Neural progenitor cell (in vitro differentiated cells): ENCODE measurements around the gene GRID1. TPM values are rescaled to one million over a fixed set of nuclear protein-coding genes. Genes with fewer than 3 reads are reported as not detected.

ENCODE experiments used
- DNase-seq: peaks from one replicate; pipeline ENCODE4 v3.0.0-alpha.2; 2016; ENCODE audit warnings: low spot score
- H2AFZ ChIP-seq: fragments of 200-600 bp; sonication (generic); replicated peaks from 2 replicates; pipeline ENCODE4 v1.6.1; 2016; ENCODE audit warnings: antibody characterized with exemption
- H3F3A ChIP-seq: fragments of 200-600 bp; sonication (generic); 2 replicates; pipeline ENCODE4 v1.6.1; 2016; ENCODE audit warnings: antibody characterized with exemption, low read depth
- H3K27ac ChIP-seq: fragments of 200-600 bp; sonication (generic); 2 replicates; pipeline ENCODE4 v1.5.1; 2016; ENCODE audit warnings: mild to moderate bottlenecking
- H3K27me3 ChIP-seq: fragments of 200-600 bp; sonication (generic); 2 replicates; pipeline ENCODE4 v1.6.1; 2016; ENCODE audit warnings: mild to moderate bottlenecking, moderate library complexity
- H3K36me3 ChIP-seq: fragments of 200-600 bp; sonication (generic); 2 replicates; pipeline ENCODE4 v1.5.1; 2016
- H3K4me1 ChIP-seq: fragments of 200-600 bp; sonication (generic); 2 replicates; pipeline ENCODE4 v1.6.1; 2016; ENCODE audit warnings: mixed run types
- H3K4me2 ChIP-seq: fragments of 200-600 bp; sonication (generic); 2 replicates; pipeline ENCODE4 v1.6.1; 2016
- H3K4me3 ChIP-seq: fragments of 200-600 bp; sonication (generic); 2 replicates; pipeline ENCODE4 v1.5.1; 2016
- H3K79me2 ChIP-seq: fragments of 200-600 bp; sonication (generic); 2 replicates; pipeline ENCODE4 v1.6.1; 2016; ENCODE audit warnings: low read depth
- H3K9ac ChIP-seq: fragments of 200-600 bp; sonication (generic); 2 replicates; pipeline ENCODE4 v1.6.1; 2016
- H3K9me3 ChIP-seq: fragments of 200-600 bp; sonication (generic); 2 replicates; pipeline ENCODE4 v1.5.1; 2016; ENCODE audit warnings: low read depth
- H4K20me1 ChIP-seq: fragments of 200-600 bp; sonication (generic); 2 replicates; pipeline ENCODE4 v1.6.1; 2016; ENCODE audit warnings: low read depth
- H3K27ac Mint-ChIP-seq: 3 replicates; pipeline ENCODE4 v1.8.0; 2021; ENCODE audit warnings: mixed read lengths
- H3K27me3 Mint-ChIP-seq: 2 replicates; pipeline ENCODE4 v1.8.0; 2022; ENCODE audit warnings: low read depth, mild to moderate bottlenecking, inconsistent platforms, moderate library complexity, mixed read lengths; ENCODE audit not compliant: insufficient read depth
- H3K36me3 Mint-ChIP-seq: 3 replicates; pipeline ENCODE4 v1.8.0; 2021; ENCODE audit warnings: mixed read lengths
- H3K4me1 Mint-ChIP-seq: 3 replicates; pipeline ENCODE4 v1.8.0; 2021; ENCODE audit warnings: mixed read lengths
- H3K4me3 Mint-ChIP-seq: 3 replicates; pipeline ENCODE4 v1.8.0; 2021; ENCODE audit warnings: mild to moderate bottlenecking, moderate library complexity, mixed read lengths
- H3K9me3 Mint-ChIP-seq: 3 replicates; pipeline ENCODE4 v1.8.0; 2020; ENCODE audit warnings: mixed read lengths
- CTCF ChIP-seq: fragments of 200-600 bp; sonication (generic); IDR thresholded peaks from 2 replicates; pipeline ENCODE4 v1.5.1; 2017; ENCODE audit warnings: antibody characterized with exemption, mild to moderate bottlenecking
- EZH2 ChIP-seq: fragments of 200-600 bp; sonication (generic); IDR thresholded peaks from 2 replicates; pipeline ENCODE4 v1.6.1; 2017; ENCODE audit warnings: antibody characterized with exemption, mild to moderate bottlenecking, moderate library complexity
- EZH2phosphoT487 ChIP-seq: fragments of 200-600 bp; sonication (generic); IDR thresholded peaks from 2 replicates; pipeline ENCODE4 v1.6.1; 2017; ENCODE audit warnings: antibody characterized with exemption
- total RNA-seq: library from RNA; depleted of rRNA; stranded (reverse); fragments of >200 nt; gene quantifications from 2 replicates; pipeline ENCODE4 v1.2.3, GENCODE V29; 2015; ENCODE audit warnings: low replicate concordance

Gene GRID1
- total RNA-seq, 1 donor from 2014 or later: not detected

- Histone ChIP-seq H3K9ac (no peak overlapping the region), H3K36me3 (no peaks in the 10 kb centered on the region), H3K4me2 (no peak overlapping the region), H4K20me1 (no peaks in the 10 kb centered on the region), H3K4me3 (no peak overlapping the region), H3K9me3 (no peaks in the 10 kb centered on the region), H3K4me1 (no peaks in the 10 kb centered on the region), H2AFZ (no peak overlapping the region), H3F3A (no peaks in the 10 kb centered on the region), H3K79me2 (no peaks in the 10 kb centered on the region), H3K27ac (no peak overlapping the region), H3K27me3 (no peaks in the 10 kb centered on the region)
- H3K36me3 Mint-ChIP-seq: no peaks in the 10 kb centered on the region
- H3K9me3 Mint-ChIP-seq: no peaks in the 10 kb centered on the region
- H3K4me3 Mint-ChIP-seq: no peak overlapping the region
- DNase-seq: no peak
- no peak overlapping the region for H3K27ac Mint-ChIP-seq
- H3K27me3 Mint-ChIP-seq: peaks cover 3% of the 10 kb centered on the region
- no peak for TF ChIP-seq EZH2
- TF ChIP-seq CTCF: no peak
- TF ChIP-seq EZH2phosphoT487: no peak
- no peaks in the 10 kb centered on the region for H3K4me1 Mint-ChIP-seq
Observed at GRCh38 chr10:86182595-86182994, 184.0 kb downstream of the GRID1 start.

GRCh38 chr10:86182150-86182549, 184.4 kb downstream of the GRID1 start:
- no peak overlapping the region for H3K4me3 ChIP-seq
- no peaks in the 10 kb centered on the region for H3K36me3 Mint-ChIP-seq
- H3K79me2 ChIP-seq: no peaks in the 10 kb centered on the region
- H3K4me1 Mint-ChIP-seq: no peaks in the 10 kb centered on the region
- H3K36me3 ChIP-seq: no peaks in the 10 kb centered on the region
- H4K20me1 ChIP-seq: no peaks in the 10 kb centered on the region
- H3K27me3 Mint-ChIP-seq: peaks cover 3% of the 10 kb centered on the region
- H3K27me3 ChIP-seq: no peaks in the 10 kb centered on the region
- no peak overlapping the region for H2AFZ ChIP-seq
- DNase-seq: peak; percentile 7
- no peak overlapping the region for H3K27ac ChIP-seq
- no peak overlapping the region for H3K27ac Mint-ChIP-seq
- H3K4me1 ChIP-seq: no peaks in the 10 kb centered on the region
- no peak overlapping the region for H3K9ac ChIP-seq
- H3K9me3 ChIP-seq: no peaks in the 10 kb centered on the region
- H3K9me3 Mint-ChIP-seq: no peaks in the 10 kb centered on the region
- TF ChIP-seq EZH2phosphoT487 (no peak), EZH2 (no peak), CTCF (peak; percentile 19)
- H3K4me2 ChIP-seq: no peak overlapping the region
- H3F3A ChIP-seq: no peaks in the 10 kb centered on the region
- no peak overlapping the region for H3K4me3 Mint-ChIP-seq

- Mint-ChIP-seq H3K27ac (no peak overlapping the region), H3K36me3 (no peaks in the 10 kb centered on the region), H3K4me1 (no peaks in the 10 kb centered on the region), H3K4me3 (no peak overlapping the region), H3K9me3 (no peaks in the 10 kb centered on the region), H3K27me3 (no peaks in the 10 kb centered on the region)
- Histone ChIP-seq H3K27ac (no peak overlapping the region), H3K9ac (no peak overlapping the region), H3K36me3 (no peaks in the 10 kb centered on the region), H3F3A (no peaks in the 10 kb centered on the region), H4K20me1 (no peaks in the 10 kb centered on the region), H2AFZ (no peak overlapping the region), H3K27me3 (no peaks in the 10 kb centered on the region), H3K79me2 (no peaks in the 10 kb centered on the region), H3K4me2 (no peak overlapping the region), H3K4me3 (no peak overlapping the region), H3K9me3 (no peaks in the 10 kb centered on the region), H3K4me1 (no peaks in the 10 kb centered on the region)
- TF ChIP-seq EZH2phosphoT487: no peak
- TF ChIP-seq CTCF: no peak
- DNase-seq: no peak
Observed at GRCh38 chr10:86180861-86181260, 185.7 kb downstream of the GRID1 start.

- H3K4me1 ChIP-seq: no peaks in the 10 kb centered on the region
- no peaks in the 10 kb centered on the region for H3K36me3 ChIP-seq
- Mint-ChIP-seq H3K27me3 (no peaks in the 10 kb centered on the region), H3K36me3 (no peaks in the 10 kb centered on the region), H3K4me3 (no peak overlapping the region), H3K27ac (no peak overlapping the region), H3K9me3 (no peaks in the 10 kb centered on the region), H3K4me1 (no peaks in the 10 kb centered on the region)
- no peak for TF ChIP-seq EZH2
- no peak for TF ChIP-seq CTCF
- TF ChIP-seq EZH2phosphoT487: no peak
- H3K27me3 ChIP-seq: no peaks in the 10 kb centered on the region
- H2AFZ ChIP-seq: no peak overlapping the region
- H3K79me2 ChIP-seq: no peaks in the 10 kb centered on the region
- H3K27ac ChIP-seq: no peak overlapping the region
- no peak overlapping the region for H3K4me3 ChIP-seq
- no peak overlapping the region for H3K9ac ChIP-seq
- H3K9me3 ChIP-seq: no peaks in the 10 kb centered on the region
- DNase-seq: no peak
- no peak overlapping the region for H3K4me2 ChIP-seq
- H4K20me1 ChIP-seq: no peaks in the 10 kb centered on the region
- no peaks in the 10 kb centered on the region for H3F3A ChIP-seq
Observed at GRCh38 chr10:86179961-86180360, 186.6 kb downstream of the GRID1 start.
